HG02623 (cell line): ENCODE results near the gene SNAPC5.
"Not testable (repeated sequence)": the region's sequence is repeated elsewhere in the genome, so short reads cannot be mapped to it uniquely, and the experiment has no call there.

ENCODE experiments used
- ATAC-seq: cut with Tn5 transposase; IDR thresholded peaks from one replicate; pipeline ENCODE4 v1.9.1; 2021; ENCODE audit warnings: moderate library complexity; ENCODE audit not compliant: unreplicated experiment

Gene SNAPC5

GRCh38 chr15:66461294-66461693 is 36.3 kb downstream of the SNAPC5 start:
- ATAC-seq: not testable (repeated sequence)

- no peak for ATAC-seq
These were observed 37.5 kb downstream of the SNAPC5 start for GRCh38 chr15:66459818-66460615.

GRCh38 chr15:66456211-66456610 is 41.4 kb downstream of the SNAPC5 start:
- ATAC-seq: no peak

- no peak for ATAC-seq
These were observed 43.4 kb downstream of the SNAPC5 start for GRCh38 chr15:66454143-66454542.

- ATAC-seq: no peak
These were observed 44.5 kb downstream of the SNAPC5 start for GRCh38 chr15:66452971-66453580.

- ATAC-seq: no peak
These were observed 45.1 kb downstream of the SNAPC5 start for GRCh38 chr15:66452420-66452819.
